Femur (tissue), 1 donor: Measurements from ENCODE around the gene PRODH2.
A peak's percentile ranks its signal among the peaks of the same experiment; 100 is the strongest.
"Not testable (repeated sequence)": the region's sequence is repeated elsewhere in the genome, so short reads cannot be mapped to it uniquely, and the experiment has no call there.

ENCODE experiments used
- DNase-seq: peaks from one replicate; pipeline ENCODE4 v3.0.0-alpha.2; 2017

Gene PRODH2

GRCh38 chr19:35780717-35781116 lies 31.9 kb downstream of the PRODH2 start:
- peak; percentile 20 for DNase-seq

- DNase-seq, result peak; percentile 15
Observed at GRCh38 chr19:35780058-35780457, 32.6 kb downstream of the PRODH2 start.

- no peak for DNase-seq
Observed at GRCh38 chr19:35779033-35779432, 33.6 kb downstream of the PRODH2 start.

GRCh38 chr19:35777961-35778360 lies 34.7 kb downstream of the PRODH2 start:
- no peak for DNase-seq

- DNase-seq, result peak; percentile 17
Observed at GRCh38 chr19:35777086-35777841, 35.4 kb downstream of the PRODH2 start.

GRCh38 chr19:35776102-35776788 lies 36.4 kb downstream of the PRODH2 start:
- peak; percentile 14 for DNase-seq

- DNase-seq, result peak; percentile 99
Observed at GRCh38 chr19:35775298-35776101, 37.1 kb downstream of the PRODH2 start, which contains the start of gene ARHGAP33. Gene ARHGAP33, plus strand, starts transcription at chr19:35775564. Its CDS starts 95 bp downstream, at chr19:35775659.

GRCh38 chr19:35775046-35775297 lies 37.7 kb downstream of the PRODH2 start:
- DNase-seq, result no peak

GRCh38 chr19:35774274-35775045 lies 38.2 kb downstream of the PRODH2 start:
- peak; percentile 18 for DNase-seq

- DNase-seq, result no peak
Observed at GRCh38 chr19:35773020-35773806, 39.4 kb downstream of the PRODH2 start.

- not testable (repeated sequence) for DNase-seq
Observed at GRCh38 chr19:35772362-35772761, 40.3 kb downstream of the PRODH2 start.

- no peak for DNase-seq
Observed at GRCh38 chr19:35768082-35768421, 44.6 kb downstream of the PRODH2 start.

- DNase-seq, result no peak
Observed at GRCh38 chr19:35767288-35768081, 45.2 kb downstream of the PRODH2 start.

GRCh38 chr19:35766571-35767104 lies 46.0 kb downstream of the PRODH2 start:
- no peak for DNase-seq

GRCh38 chr19:35764432-35765315 lies 48.0 kb downstream of the PRODH2 start:
- DNase-seq, result no peak

GRCh38 chr19:35760711-35761349 lies 51.8 kb downstream of the PRODH2 start:
- no peak for DNase-seq

- DNase-seq, result no peak
Observed at GRCh38 chr19:35759697-35760096, 52.9 kb downstream of the PRODH2 start.

GRCh38 chr19:35757749-35758608 lies 54.7 kb downstream of the PRODH2 start, which contains the start of gene PROSER3:
Gene PROSER3, plus strand, starts transcription at chr19:35758176. Its CDS starts 40 bp downstream, at chr19:35758216.
- peak; percentile 100 for DNase-seq
